ENCODE results near the gene SFXN1.
"Not testable (repeated sequence)": the region's sequence is repeated elsewhere in the genome, so short reads cannot be mapped to it uniquely, and the experiment has no call there.

Gene SFXN1, protein sequence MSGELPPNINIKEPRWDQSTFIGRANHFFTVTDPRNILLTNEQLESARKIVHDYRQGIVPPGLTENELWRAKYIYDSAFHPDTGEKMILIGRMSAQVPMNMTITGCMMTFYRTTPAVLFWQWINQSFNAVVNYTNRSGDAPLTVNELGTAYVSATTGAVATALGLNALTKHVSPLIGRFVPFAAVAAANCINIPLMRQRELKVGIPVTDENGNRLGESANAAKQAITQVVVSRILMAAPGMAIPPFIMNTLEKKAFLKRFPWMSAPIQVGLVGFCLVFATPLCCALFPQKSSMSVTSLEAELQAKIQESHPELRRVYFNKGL

DNA sequence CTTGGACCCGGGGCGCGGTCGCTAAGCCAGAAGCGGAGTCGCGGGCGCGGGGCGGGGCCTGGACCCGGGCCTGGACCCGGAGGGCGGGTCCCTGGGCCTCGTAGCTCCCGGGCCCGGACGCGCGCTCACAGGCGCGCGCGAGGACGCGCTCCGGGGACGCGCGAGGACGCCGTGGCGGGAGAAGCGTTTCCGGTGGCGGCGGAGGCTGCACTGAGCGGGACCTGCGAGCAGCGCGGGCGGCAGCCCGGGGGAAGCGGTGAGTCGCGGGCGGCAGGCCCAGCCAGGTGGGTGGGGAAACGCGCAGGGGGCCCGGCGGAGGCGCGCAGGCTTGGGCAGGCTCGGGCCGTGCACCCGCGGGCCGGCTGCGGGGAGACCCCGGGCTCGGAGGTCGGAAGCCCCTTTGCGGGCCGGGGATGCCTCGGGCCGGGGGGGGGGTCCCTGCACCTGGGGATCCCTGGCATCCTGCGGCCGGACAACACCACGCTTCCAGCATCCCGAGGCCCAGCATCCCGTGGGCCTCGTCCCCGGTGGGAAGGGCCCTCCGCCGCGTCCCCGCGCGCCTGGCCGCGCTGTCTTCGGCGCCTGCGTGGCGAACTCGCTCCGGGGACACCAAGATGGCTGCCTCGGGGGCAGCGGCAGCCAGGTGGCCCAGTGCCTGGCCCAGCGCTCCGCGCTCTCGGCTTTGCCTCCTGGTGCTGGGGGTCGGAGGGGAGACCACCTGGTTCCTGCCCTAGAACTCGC lies at the start of gene SFXN1:
Gene SFXN1, plus strand, starts transcription at position 177 of the 741 bp plus-strand sequence. CDS start 13,544 bp downstream, outside the sequence.
- peak; percentile 94 for DNase-seq (ENCODE audit: low spot score)

DNA sequence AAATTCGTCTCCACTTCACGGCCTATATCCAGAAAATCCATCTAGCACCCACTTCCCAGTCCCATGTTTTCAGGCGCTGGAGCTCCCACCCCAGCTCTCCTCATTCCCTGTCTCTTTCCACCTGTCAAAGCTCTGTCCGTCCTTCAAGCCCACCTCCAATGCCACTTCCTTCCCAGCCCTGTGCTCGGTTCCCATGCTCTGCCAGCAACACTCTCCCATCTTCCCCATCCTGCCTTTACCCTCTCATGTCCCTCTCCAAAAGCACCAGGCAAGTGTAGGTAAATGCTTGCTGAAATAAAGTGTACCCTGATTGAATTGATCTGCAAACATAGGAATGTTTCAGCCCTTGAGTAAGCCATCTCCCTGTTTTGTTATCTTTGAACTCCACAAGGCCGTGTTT lies 43.6 kb upstream of the SFXN1 start:
- DNase-seq (ENCODE audit: low spot score): no peak

DNA sequence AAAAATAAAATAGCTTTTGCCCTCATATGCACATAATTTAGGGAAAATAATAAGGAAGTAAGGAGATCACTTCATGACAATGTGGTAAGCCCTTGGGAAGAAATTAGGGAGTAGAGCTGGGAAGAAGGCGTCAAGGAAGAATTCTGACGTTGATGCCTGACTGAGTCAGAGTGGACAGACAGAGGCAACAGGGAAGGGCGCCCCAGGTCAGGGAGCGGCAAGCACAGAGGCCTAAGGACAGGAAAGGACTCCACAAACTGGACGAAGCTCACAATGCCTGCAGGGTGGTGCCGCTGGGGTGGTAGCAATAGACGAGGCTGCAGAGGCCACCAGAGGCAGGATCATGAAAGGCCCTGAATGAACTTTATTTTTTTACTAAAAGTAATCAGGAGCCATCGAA lies 42.0 kb upstream of the SFXN1 start:
- DNase-seq (ENCODE audit: low spot score): no peak

DNA sequence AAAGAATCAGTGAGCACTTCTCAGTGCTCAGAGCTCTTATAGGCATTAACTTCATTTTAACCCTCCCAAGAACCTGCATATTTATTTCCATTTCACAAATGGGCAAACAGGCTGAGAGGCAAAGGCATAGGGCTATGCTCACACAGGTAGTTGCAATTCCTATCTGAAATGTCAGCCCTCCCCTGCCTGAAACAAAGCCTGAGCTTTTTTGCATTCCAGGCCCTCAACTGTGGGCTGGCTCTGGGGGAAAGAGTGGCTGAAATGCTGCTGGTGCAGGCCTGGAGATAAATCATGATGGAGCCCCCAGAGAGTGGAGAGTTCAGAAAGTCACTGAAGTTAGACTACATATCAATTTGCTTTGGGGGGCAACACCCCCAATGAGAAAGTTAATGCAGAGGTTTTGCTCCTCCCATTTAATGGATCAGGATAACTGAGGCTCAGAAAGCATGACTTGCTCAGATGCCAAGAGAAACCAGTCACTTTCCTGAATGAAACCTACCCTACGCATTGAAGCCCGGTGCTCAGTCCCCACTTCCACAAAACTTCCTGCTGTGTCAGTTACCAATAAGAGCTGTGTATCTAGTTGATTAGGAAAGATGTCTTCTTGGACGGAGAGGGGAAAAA lies 40.0 kb upstream of the SFXN1 start:
- no peak for DNase-seq (ENCODE audit: low spot score)

DNA sequence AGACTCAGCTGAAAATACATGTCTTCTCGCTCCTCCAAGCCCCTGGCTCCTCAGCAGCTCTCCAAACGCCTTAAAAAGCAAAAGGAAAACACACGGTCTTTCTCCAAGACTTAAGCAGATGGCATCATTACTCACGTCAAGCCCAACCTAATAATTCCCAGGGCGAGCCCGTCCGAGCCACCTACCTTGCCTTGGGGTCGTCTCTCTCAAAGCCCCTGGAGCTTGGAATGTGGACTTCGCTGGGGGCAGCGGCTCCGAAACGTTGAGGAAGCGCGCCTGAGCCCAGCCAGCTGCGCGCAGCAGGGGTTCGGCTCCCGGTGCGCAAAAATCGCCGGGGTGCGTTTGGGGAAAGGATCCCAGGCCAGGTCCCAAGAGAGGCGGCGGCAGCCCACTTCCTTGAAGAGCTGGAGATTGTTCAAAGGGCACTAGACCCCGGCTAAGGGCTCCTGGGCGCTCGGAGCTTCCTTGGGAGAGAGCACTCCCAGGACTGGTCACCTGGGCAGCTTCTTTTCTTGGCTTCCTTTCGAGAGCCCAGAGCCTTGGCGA lies 34.8 kb upstream of the SFXN1 start:
- DNase-seq (ENCODE audit: low spot score): no peak

DNA sequence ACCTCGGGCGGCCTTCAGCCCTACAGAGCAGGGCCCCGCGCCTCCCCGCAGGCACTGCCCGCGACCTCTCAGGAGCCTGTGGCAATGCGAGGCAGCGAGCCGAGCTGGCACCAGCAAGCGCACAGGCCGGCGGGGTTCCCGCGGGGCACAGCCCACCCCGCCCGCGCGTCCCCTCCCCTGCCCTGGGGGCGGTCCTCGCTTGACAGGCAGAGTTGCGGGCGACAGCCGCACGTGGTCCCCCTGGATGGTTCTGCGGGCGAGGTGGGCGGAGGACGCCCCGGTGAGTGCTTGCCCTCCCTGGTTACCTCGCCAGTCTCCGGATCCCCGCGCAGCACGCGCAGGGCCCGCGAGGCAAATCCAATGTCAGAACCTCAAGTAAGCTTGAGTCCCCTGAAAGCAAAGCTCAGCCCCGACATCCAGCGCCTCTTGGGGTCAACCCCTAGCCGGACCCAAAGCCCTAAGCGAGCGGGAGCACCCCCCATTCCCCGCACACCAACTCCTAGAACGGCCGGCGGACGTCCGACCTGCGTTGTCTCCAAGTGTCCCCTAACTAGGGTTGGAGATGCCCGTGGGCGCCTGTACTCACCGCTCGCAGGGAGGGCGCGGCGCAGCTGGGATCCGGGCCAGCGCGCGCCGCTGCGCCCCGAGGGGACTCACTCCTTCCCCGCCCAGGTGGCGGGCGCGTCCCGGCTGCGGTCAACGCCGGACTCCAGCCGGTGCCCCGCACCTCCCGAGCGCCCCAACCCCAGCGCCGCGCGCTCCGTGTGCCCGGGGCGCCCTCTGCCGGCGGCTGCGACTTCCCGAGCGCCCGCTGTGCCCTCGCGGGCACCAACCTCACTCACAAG lies 34.1 kb upstream of the SFXN1 start, which contains the start of gene DRD1:
Gene DRD1, minus strand, starts transcription at position 123 of the 845 bp plus-strand sequence. CDS start 1,083 bp downstream, outside the sequence.
- DNase-seq (ENCODE audit: low spot score): peak; percentile 58

DNA sequence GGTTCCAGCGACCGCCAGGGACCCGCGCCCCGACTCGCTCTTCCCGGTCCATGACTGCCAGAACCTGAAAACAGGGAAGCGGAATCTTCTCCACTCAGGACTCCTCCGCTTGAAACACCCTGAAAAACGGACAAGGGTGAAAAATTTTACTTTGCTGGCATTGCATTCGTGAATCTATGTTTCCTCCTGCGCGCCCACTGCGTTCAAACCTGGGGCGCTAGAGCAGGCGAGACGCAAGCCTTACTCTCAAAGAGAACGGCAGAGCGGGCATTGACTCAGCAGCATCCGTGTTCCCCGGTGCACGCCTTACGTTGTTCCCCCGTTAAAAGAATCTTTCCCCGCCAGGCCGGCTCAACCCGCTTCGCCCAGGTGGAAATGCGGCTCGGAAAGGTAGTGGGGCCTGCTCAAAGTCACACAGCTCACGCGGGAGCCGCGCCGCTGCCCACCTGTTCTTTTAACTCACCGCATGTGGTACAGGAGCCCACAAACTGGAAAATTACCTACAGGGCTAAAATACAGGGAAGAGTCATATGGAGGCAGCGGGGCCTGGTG lies 33.4 kb upstream of the SFXN1 start:
- DNase-seq (ENCODE audit: low spot score): no peak

DNA sequence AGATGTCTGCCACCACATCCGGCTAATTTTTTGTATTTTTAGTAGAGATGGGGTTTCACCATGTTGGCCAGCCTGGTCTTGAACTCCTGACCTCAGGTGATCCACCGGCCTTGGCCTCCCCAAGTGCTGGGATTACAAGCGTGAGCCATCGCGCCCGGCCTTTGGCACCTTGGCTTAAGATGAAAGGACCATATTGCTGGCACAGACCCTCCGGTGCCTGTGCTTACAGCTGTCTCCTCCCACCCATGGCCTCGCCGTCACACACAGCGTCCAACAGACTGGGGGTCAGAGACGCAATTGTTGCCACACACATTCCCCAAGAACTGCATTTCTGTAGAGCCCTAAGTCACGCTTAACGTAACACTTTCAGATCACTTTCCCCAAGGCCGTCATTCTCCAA lies 32.0 kb upstream of the SFXN1 start:
- DNase-seq (ENCODE audit: low spot score): not testable (repeated sequence)

DNA sequence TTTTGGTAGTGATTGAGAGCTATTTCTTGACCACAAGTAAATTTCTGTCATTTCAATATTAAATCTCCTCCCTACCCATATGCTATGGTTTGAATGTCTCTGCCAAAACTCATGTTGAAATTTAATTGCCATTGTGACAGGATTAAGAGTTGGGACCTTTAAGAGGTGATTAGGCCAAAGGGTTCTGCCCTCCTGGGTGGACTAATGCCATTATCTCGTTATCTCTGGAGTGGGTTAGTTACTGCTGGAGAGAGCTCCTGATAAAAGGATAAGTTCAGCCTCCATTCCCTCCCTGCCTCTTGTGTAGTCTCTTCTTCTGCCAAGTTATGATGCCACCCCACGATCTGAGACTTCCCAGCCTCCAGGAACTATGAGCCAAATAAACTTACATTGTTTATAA lies 30.8 kb upstream of the SFXN1 start:
- no peak for DNase-seq (ENCODE audit: low spot score)

DNA sequence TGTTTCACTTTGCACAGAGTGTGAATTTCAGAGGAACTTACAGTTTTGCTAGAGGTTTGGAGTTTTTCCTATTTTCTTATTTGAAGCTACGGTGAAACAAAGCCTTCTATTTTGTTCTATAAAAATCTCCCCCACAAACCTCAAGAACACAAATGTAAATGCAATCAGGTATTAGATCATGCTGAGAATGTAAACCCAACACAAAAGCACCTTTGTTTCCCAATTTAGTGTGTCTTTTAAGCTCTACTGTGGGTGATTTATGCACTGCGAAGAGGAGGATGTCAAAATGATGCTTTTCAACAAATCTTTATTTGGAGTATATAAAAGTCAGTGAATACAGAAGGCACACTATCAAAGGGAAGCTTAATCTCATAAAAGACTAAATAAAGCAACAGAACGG lies 30.1 kb upstream of the SFXN1 start:
- no peak for DNase-seq (ENCODE audit: low spot score)

DNA sequence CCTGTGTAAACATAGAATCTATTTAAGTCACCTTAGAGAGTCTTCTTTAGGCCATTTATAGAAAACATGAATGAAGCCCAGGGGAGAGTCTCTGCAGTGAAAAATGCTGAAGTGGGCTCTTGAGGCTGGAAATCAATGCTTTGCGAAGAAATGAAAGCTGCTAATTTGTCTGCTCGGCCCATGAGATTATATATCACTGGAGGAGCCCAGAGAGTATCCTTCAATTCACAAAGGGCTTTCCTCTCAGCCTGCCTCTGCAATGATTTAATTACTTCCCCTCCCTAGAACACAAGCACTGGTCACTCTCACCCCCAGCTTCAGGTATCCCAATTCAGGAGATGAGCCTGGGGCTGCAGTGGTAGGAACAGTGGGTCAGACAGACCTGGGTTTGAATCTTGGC lies 26.2 kb upstream of the SFXN1 start:
- DNase-seq (ENCODE audit: low spot score): no peak

DNA sequence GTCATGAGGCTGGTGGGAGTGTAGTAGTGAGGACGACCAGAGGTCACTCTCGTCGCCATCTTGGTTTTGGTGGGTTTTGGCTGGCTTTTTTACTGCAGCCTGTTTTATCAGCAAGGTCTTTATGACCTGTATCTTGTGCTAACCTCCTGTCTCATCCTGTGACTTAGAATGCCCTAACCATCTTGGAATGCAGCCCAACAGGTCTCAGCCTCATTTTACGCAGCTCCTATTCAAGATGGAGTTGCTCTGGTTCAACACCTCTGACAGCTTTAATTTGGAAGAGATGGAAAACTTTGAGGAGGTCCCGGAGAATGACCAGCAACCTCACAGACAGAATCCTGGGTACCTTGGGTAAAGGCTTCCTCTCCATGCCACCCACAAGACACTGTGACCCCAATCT lies 24.0 kb upstream of the SFXN1 start:
- DNase-seq (ENCODE audit: low spot score): not testable (repeated sequence)

DNA sequence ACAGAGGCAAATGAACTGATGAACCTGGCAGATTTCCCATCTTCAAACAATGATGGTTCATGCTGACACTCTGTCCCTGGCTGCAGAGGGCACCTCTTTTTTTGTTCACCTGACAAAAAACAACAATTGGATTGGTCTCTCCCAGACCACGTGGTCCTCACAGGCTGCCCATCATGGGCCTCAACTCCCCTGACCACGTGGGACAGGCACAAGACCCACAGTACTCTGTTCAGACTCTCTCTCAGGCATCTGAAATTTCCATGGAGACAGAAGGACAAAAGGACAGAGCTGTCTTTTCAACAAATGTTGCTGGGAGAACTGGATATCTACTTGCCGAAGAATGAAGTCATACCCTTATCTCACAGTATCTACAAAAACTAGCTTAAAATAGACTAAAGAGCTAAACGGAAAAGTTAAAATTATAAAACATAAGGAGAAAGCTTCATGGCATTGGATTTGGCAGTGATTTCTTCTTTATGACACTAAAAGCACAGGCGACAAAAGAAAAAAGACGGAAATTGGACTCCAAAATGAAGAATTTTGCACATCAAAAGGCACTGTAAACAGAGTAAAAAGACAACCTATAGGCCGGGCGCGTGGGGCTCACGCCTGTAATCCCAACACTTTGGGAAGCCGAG lies 22.1 kb upstream of the SFXN1 start:
- DNase-seq (ENCODE audit: low spot score): no peak

DNA sequence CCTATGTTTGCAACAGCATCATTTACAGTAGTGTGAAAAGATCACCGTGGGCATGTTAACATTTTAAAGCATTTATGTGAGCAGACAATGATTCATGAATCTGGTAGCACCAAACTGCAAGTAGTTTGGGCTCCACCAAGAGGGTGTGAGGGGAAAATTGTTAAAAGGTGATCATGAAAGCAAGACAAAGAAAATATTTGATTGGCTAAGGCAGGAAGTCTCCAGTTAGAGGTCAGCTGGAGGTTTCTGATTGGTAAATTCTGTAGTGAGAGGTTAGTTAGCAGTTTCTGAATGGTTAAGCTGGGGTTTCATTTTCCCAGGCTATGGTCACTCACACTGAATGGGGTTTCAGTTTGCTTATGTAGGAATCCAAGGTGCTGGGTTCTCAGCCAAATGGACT lies 20.9 kb upstream of the SFXN1 start:
- no peak for DNase-seq (ENCODE audit: low spot score)

DNA sequence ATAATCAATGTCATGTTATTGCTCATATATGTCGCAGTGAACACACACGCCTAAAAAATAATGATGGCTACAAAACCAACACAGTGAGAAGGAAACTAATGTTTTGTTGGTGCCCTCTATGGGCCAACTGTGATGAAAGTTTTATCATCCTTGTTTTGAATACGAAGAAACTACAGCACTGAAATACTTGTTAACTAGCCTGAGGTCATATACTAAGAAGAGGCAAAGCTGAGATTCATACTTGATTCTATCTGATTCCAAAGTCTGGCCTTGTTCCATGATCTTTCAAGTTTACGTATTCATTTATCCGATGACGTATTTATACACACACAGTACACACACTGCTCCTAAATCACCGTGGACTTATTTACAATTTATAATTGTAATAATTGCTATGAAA lies 18.2 kb upstream of the SFXN1 start:
- no peak for DNase-seq (ENCODE audit: low spot score)

DNA sequence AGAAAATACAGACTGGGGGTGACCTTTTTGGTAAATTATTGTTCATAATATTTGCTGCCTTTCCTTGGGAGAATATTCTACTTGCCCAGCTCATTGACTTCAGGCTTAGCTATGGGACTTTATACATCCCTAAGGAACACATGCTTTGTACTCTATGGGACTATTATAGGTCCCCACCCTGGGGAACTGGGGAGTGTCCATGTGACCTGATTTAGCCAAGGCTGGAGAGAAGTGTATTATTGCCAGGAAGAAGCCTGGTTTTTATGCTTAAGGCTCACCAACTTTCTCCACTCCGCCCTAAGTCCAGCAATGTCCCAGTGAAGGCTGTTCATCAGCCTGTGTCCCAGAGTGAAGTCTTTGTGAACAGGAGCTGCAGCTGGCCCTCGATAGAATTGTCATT lies 17.8 kb upstream of the SFXN1 start:
- no peak for DNase-seq (ENCODE audit: low spot score)

DNA sequence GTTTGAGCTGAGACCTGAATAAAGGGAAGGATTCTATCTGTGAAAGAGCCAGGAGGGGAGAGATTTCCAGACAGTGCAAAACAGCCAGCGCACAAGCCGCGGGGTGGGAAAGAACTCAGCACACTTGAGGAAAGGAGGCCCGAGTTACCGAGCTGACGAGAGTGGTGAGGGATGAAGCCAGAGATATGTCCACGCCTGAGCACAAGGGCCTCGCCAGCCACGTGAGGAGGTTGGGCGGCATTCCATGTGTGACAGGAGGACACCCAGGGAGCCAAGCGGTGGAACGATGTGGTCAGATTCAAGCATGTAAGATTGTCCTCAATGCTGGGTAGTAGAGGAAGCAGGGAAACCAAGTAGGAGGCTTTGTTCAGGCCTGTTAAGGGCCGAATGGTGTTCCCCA lies 17.0 kb upstream of the SFXN1 start:
- DNase-seq (ENCODE audit: low spot score): no peak

DNA sequence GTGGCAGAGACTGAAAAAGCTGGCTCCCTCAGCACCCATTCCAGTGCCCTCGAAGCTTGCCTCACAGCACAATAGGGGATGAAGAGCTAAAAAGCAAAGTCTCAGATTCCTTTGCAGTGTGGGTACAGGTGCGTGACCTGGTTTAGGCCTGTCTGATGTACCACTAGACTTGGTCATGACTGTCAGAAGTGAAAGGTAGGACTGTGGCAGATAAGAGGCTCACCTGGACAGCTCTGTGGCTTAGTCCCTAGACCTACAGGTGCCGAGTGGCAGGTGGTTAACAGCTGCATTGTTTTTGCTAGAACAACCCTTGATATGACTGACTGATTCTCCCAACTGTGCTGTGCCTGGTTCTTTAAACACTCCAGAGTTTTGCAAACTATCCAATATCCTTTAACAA lies 14.7 kb upstream of the SFXN1 start:
- DNase-seq (ENCODE audit: low spot score): no peak

DNA sequence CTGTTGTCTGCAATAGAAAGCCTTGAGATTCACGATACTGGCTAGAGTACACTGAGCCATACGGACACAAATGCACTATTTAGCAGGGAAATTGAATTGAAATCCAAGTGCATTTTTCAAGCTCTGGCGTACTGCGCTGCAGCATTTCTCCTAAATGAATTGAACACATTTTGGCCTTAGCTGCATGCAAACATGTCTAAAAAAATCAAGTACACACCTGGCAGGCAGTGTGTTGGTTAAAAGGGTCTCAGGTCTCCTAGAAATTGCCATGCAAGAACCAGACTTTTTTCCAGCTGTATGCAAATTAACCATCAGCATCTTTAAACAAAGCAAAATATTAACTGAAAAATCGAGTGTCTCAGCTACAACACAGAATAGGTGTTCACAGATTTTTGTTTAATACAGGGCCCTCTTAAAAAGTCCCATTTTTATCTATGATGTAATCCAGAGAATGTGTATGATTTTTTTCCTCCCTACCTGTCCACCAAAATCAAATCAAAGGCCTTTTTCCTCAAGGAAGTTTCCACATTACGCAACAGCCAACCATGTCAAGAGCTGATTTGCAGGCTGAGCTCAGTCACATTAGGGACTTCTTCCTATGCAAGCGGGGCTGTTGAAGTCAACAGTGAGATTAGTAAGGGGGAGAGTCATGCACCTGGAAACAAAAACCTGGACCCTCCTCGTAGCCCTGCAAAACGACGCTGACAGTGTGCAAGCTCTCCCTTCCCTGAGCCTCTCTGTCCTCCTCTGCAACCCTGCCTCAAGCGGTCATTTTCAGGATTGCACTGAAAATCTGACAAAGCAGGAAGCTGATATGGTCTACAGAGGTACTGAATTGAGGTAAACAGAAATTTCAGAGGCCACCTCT lies 14.1 kb upstream of the SFXN1 start:
- DNase-seq (ENCODE audit: low spot score): peak; percentile 51

DNA sequence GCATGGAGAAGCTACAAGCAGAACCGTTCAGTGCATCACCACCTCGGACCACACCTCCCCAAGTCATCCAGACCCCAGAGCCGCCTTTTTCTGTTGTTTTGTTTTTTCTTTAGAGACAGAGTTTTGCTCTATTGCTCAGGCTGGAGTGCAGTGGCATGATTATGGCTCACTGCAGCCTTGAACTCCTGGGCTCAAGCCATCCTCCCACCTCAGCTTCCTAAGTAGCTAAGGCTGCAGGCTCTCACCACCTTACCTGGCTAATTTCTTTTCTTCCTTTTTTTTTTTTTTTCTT lies 13.5 kb upstream of the SFXN1 start:
- no peak for DNase-seq (ENCODE audit: low spot score)
